Measurements from ENCODE around the gene C3orf49. TPM values are rescaled to one million over a fixed set of nuclear protein-coding genes. Genes with fewer than 3 reads are reported as not detected.

The C3orf49 gene
- total RNA-seq, 1 donor from 2014 or later, result not detected

- Mint-ChIP-seq H3K27me3 (ENCODE audit: insufficient read depth, low read depth) (peaks cover 4% of the 10 kb centered on the region), H3K27ac (peak overlapping the region; percentile 97), H3K9me3 (no peaks in the 10 kb centered on the region), H3K36me3 (peaks cover 14% of the 10 kb centered on the region), H3K4me1 (peaks cover 27% of the 10 kb centered on the region), H3K4me3 (peak overlapping the region; percentile 93)
- H3K27me3 ChIP-seq, result no peaks in the 10 kb centered on the region
- H3F3A ChIP-seq (ENCODE audit: low read depth), result no peaks in the 10 kb centered on the region
- no peak for DNase-seq (ENCODE audit: low spot score)
- peaks cover 89% of the 10 kb centered on the region for H3K79me2 ChIP-seq (ENCODE audit: low read depth)
- H4K20me1 ChIP-seq (ENCODE audit: low read depth), result peaks cover 9% of the 10 kb centered on the region
- H3K4me3 ChIP-seq, result peak overlapping the region; percentile 88
- no peaks in the 10 kb centered on the region for H3K9me3 ChIP-seq (ENCODE audit: low read depth)
- peaks cover 14% of the 10 kb centered on the region for H3K4me1 ChIP-seq
- peak overlapping the region; percentile 88 for H3K9ac ChIP-seq
- H3K4me2 ChIP-seq, result peak overlapping the region; percentile 92
- no peaks in the 10 kb centered on the region for H3K36me3 ChIP-seq
- peak overlapping the region; percentile 88 for H2AFZ ChIP-seq (replicated peaks)
- no peak overlapping the region for H3K27ac ChIP-seq
- TF ChIP-seq, protein P1, sequence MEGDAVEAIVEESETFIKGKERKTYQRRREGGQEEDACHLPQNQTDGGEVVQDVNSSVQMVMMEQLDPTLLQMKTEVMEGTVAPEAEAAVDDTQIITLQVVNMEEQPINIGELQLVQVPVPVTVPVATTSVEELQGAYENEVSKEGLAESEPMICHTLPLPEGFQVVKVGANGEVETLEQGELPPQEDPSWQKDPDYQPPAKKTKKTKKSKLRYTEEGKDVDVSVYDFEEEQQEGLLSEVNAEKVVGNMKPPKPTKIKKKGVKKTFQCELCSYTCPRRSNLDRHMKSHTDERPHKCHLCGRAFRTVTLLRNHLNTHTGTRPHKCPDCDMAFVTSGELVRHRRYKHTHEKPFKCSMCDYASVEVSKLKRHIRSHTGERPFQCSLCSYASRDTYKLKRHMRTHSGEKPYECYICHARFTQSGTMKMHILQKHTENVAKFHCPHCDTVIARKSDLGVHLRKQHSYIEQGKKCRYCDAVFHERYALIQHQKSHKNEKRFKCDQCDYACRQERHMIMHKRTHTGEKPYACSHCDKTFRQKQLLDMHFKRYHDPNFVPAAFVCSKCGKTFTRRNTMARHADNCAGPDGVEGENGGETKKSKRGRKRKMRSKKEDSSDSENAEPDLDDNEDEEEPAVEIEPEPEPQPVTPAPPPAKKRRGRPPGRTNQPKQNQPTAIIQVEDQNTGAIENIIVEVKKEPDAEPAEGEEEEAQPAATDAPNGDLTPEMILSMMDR (IDR thresholded peaks at IDR 0.05), result no peak
- TF ChIP-seq EZH2 (IDR thresholded peaks at IDR 0.05) (no peak), EZH2phosphoT487 (IDR thresholded peaks at IDR 0.05) (no peak)
These were observed 43.7 kb downstream of the C3orf49 start for GRCh38 chr3:63862804-63863149.

- DNase-seq (ENCODE audit: low spot score), result peak; percentile 89
- Histone ChIP-seq H3K9ac (peak within 1 kb of the TSS; percentile 88), H3F3A (ENCODE audit: low read depth) (no peaks in the 10 kb centered on the region), H3K27ac (peak within 1 kb of the TSS; percentile 86), H3K4me2 (peak within 1 kb of the TSS; percentile 92), H3K79me2 (ENCODE audit: low read depth) (peaks cover 89% of the 10 kb centered on the region), H3K36me3 (no peaks in the 10 kb centered on the region), H3K9me3 (ENCODE audit: low read depth) (no peaks in the 10 kb centered on the region), H3K4me3 (peak within 1 kb of the TSS; percentile 99), H4K20me1 (ENCODE audit: low read depth) (peaks cover 9% of the 10 kb centered on the region), H2AFZ (replicated peaks) (peak within 1 kb of the TSS; percentile 96), H3K4me1 (peaks cover 14% of the 10 kb centered on the region), H3K27me3 (no peaks in the 10 kb centered on the region)
- peaks cover 27% of the 10 kb centered on the region for H3K4me1 Mint-ChIP-seq
- H3K36me3 Mint-ChIP-seq, result peaks cover 14% of the 10 kb centered on the region
- no peaks in the 10 kb centered on the region for H3K9me3 Mint-ChIP-seq
- H3K4me3 Mint-ChIP-seq, result peak within 1 kb of the TSS; percentile 93
- TF ChIP-seq EZH2 (IDR thresholded peaks at IDR 0.05) (no peak), EZH2phosphoT487 (IDR thresholded peaks at IDR 0.05) (no peak)
- TF ChIP-seq, protein P1 (IDR thresholded peaks at IDR 0.05), result no peak
- peaks cover 4% of the 10 kb centered on the region for H3K27me3 Mint-ChIP-seq (ENCODE audit: insufficient read depth, low read depth)
- peak within 1 kb of the TSS; percentile 97 for H3K27ac Mint-ChIP-seq
These were observed 44.3 kb downstream of the C3orf49 start, which contains the start of the genes ATXN7 and THOC7 for GRCh38 chr3:63863150-63864007. TSS of gene ATXN7 (plus strand) at chr3:63863867. CDS start at chr3:63912599, 48,732 bp downstream. TSS of gene THOC7 (minus strand) at chr3:63863805. CDS start at chr3:63863790, 15 bp downstream.

DNA sequence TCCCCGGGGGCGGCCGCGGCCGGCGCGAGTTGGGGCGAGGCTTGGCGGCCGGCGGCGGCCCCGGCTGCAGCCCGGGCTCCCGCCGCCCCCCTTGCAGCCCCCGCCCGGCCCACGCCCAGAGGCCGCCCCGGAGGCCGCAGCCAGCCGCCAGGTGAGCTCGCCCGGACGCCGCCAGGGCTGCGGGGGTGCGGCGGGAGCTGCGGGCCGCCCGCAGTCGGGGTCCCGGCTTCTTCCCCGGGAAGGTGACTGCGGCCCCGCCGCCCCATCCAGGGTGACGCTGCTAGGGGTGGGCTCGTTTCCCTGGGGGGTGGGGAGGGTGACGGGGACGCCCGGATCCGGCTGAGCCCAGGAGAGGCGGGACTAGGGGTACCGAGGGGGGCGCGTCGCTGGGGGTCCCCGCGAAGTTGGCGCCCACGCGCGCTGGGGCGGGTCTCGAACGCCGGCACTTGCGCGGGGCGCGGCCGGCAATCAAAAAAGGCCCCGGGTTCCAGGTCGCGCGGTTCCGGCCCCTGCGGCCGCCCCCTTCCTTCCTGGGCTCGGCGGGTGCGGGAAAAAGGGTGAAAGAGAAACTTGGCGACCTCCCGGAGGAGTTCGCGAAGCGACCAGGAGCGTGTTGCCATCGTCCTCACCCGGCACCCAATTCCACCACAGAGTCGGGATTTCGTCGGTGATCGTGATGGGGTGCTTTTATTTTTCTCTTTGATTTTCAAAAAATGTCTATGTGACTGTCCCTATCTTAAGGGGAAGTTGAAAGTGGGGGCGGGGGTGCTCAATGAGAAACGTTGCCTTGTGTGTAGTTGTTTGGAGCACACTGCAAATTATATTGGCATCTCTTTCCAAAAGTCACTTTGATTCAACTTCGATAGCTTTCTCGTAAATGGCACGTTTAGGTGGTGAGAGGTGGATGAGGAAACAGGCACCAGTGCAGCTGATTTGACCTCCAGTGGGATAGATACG, 45.2 kb downstream of the C3orf49 start:
- H3K27me3 Mint-ChIP-seq (ENCODE audit: insufficient read depth, low read depth), result peaks cover 4% of the 10 kb centered on the region
- H3K4me1 Mint-ChIP-seq, result peaks cover 27% of the 10 kb centered on the region

More for the DNA sequence above, 45.2 kb downstream of the C3orf49 start:
- Histone ChIP-seq H2AFZ (replicated peaks) (peak overlapping the region; percentile 96), H3K9me3 (ENCODE audit: low read depth) (no peaks in the 10 kb centered on the region), H3K4me1 (peaks cover 14% of the 10 kb centered on the region), H3F3A (ENCODE audit: low read depth) (no peaks in the 10 kb centered on the region), H3K79me2 (ENCODE audit: low read depth) (peaks cover 89% of the 10 kb centered on the region), H4K20me1 (ENCODE audit: low read depth) (peaks cover 10% of the 10 kb centered on the region), H3K9ac (peak overlapping the region; percentile 49), H3K27me3 (no peaks in the 10 kb centered on the region), H3K27ac (no peak overlapping the region), H3K36me3 (no peaks in the 10 kb centered on the region), H3K4me2 (peak overlapping the region; percentile 72), H3K4me3 (peak overlapping the region; percentile 99)
- peaks cover 14% of the 10 kb centered on the region for H3K36me3 Mint-ChIP-seq
- H3K27ac Mint-ChIP-seq, result peak overlapping the region; percentile 89
- H3K4me3 Mint-ChIP-seq, result peak overlapping the region; percentile 93
- no peak for DNase-seq (ENCODE audit: low spot score)
- TF ChIP-seq, protein P1 (IDR thresholded peaks at IDR 0.05), result no peak
- TF ChIP-seq EZH2phosphoT487 (IDR thresholded peaks at IDR 0.05) (no peak), EZH2 (IDR thresholded peaks at IDR 0.05) (no peak)
- no peaks in the 10 kb centered on the region for H3K9me3 Mint-ChIP-seq
